ENCODE data around the gene AP5M1.
"Not testable (repeated sequence)": the region's sequence is repeated elsewhere in the genome, so short reads cannot be mapped to it uniquely, and the experiment has no call there.

AP5M1 gene

DNA sequence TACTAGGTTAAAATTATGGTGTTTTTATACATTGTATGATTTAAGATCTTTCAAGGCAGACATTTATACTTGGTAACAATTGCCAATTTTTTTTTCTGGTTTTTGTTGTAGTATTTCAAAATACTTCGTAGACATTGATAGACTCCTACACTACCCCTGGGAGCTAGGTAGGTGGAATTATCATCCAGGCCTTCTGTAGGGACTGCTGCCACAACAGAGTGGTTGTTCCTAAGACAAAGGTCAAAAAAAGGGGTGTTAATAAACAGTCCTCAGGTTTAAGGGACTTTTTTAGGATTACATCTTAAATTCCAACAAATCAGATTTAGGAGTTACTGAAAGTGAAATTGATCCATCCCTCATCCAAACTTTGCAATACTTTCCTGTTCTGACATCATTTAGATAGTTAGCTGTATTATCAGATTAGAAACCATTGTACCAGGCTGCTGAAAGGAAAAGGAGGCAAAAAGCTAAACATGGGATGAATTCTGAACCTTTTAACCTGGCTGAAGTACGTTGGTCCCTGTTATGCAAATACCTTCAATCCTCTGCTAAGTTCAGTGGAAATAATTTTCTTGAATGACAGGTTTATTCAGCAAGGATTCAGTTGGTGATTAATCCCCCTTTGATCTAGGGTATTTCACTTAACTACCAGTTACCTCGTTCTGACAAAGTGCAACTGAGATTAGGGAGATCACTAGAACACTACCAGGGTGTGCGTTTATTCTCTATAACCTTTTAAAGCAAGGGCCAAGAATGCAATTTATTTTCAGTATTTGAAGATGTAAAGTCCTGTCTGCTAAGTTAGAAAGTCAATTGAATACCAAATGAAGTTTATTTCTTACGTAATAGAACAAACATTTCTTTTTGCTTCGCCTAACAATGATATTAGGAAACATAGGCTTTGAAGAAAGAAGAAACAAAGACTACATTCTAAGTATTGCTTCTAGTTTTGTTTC, 23.2 kb downstream of the AP5M1 start:
- DNase-seq (ENCODE audit: low read depth) = no peak

DNA sequence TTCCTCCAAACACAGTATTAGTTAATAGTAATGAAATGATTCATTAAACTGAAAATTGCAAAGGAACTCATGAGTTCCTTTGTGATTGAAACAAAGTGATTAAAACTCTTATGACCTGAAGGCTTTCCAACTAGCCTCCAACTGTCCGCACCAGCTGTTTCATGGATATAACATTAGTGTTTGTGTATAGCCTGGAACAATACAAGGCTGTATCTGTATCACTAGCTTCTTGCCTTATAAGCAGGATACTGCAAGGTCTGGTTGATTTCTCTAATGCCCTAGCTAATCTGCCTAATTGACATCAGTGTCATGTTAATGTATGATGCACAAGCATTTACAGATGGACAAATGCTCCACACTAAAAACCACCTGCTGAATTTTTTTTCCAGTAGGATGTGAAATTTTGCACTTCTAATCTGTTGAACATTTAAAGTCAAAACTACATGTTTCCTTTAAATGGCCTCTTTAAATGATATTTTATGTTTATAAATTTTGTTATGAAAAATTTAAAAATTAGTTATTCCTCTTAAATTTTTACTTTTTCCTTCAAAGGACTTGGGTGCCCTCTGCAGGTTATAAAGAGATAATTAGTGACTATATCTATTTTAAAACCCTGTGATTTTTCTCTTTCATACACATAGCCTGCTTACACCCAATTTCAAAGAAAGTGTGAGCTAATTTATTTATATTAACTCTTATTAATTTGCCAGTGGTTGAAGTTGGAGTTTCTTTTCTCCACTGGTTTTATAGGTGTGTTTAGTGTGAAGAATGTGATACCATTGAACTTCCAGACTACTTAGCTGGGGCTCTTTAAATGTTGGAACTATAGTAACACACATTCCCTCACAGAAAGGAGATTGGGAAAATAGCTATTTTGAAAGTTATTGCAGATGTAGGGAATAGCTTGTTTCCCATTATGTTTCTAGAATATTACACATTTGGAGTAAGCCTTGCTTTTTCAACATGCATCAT, 25.4 kb downstream of the AP5M1 start:
- no peak for DNase-seq (ENCODE audit: low read depth)

DNA sequence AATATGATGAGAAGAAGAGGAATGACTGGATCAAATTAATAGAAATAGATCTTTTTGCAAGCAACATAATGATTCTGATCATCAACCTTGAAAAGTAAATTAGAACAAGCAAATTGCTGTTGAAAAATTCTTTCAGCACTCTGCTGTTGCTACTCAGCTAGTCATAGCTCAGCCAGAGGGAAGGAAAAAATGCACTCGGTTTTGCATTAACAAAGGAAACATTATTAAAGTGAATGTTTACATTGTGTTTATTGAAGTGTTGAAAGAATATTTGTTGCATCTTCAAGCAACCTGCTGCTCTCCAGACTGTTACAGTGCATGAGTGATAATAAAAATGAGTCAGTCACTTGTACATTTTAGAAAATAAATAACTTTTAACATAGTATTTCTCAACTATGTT, 26.5 kb downstream of the AP5M1 start:
- DNase-seq (ENCODE audit: low read depth) = no peak

DNA sequence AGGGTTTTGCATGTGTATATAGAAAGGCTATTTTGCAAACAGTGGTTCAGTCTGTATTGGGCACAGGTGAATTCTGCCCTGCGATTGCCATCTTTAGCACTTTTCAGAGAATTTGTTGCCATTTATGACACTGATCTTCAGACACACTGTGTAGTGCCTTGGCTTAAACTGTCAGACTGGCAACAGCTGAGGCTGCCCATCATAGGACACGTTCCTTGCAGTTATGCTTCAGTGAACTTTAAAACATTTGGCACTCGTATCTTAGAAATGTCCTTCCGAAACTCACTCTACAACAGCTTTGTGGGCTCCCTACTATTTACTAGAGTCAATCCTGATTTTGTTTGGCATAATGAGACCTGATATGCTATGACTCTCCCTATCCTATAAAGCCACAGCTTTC, 29.1 kb downstream of the AP5M1 start:
- DNase-seq (ENCODE audit: low read depth) = no peak

DNA sequence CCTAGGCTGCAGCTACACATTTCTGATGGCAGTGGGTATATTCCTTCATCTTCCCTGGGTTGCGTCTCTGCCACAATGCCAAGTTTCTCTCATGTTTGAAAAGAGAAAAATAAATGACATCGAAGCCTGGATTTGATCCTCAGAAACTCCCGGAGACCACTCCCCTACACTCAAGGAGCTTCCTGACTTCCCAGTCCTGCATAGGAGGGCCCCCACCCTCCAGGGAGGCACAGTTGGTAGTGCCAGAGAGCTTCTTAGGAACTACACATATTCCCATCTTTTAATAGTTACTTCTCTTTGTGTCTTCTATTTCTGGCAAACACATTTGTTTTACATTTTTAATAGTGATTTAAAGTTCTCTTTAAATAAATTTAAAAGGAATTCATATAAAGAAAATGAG, 30.7 kb downstream of the AP5M1 start:
- no peak for DNase-seq (ENCODE audit: low read depth)

DNA sequence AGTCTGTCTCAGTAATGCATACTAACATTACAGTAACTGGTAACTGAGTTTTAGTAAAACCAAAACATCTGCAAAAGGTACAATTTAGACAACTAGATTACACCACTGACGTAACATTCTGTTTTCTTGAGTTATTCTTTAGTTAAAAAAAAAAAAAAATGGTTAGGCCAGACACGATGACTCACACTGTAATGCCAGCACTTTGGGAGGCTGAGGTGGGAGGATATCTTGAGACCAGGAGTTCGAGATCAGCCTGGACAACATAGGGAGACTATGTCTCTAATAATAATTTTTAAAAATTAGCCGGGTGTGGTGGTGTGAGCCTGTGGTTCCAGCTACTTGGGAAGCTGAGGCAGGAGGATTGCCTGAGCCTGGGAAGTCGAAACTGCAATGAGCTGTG, 34.1 kb downstream of the AP5M1 start:
- no peak for DNase-seq (ENCODE audit: low read depth)

DNA sequence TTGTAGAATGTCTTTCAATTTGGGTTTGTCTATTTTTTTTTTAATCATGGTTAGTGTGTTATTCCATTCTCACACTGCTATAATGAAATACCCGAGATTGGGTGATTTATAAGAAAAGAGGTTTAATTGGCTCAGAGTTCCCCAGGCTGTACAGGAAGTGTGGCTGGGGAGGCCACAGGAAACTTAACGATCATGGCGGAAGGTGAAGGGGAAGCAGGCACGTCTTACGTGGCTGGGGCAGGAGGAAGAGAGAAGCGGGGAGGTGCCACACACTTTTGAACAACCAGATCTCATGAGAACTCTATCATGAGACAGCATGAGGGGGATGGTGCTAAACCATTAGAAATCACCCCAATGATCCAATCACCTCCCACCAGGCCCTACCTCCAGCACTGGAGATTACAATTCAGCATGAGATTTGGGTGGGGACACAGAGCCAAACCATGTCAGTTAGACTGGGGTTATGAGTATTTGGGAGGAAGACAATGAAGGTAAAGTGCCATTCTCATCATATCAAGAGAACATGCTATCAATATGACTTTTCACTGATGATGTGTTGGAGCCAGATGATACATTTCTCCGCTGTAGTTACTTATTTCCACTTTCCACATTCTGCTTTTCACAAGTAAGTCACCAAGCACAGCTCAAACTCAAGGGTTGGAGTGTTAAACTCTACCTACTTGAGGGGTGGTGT, 45.8 kb downstream of the AP5M1 start:
- DNase-seq (ENCODE audit: low read depth) = no peak

DNA sequence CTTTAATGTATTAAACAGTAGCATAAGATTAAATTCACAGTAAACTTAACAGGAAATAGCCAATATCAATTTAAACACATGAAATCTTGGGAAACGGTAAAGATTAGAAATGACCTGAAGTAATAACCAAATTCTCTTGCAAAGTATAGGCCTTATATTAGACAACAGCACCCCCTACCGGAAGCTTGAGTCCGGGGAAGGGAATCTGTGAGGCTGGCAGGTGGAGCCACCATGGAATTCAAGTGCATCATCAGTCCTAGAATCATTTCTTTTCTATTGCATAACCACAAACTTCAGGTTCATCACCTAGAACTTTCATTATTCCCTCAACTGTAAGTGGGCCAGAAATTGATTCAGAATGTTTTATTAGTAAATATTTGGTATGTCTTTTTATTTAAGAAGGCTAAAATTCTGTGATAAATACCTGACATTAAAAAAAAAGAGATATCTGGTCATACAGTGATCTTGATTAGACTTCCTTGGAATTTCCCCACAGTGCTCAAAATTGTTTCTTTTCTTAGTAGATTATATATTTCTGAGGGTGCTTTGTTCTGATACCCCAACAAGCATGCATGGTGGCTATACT, 48.6 kb downstream of the AP5M1 start:
- DNase-seq (ENCODE audit: low read depth) = peak; percentile 54

DNA sequence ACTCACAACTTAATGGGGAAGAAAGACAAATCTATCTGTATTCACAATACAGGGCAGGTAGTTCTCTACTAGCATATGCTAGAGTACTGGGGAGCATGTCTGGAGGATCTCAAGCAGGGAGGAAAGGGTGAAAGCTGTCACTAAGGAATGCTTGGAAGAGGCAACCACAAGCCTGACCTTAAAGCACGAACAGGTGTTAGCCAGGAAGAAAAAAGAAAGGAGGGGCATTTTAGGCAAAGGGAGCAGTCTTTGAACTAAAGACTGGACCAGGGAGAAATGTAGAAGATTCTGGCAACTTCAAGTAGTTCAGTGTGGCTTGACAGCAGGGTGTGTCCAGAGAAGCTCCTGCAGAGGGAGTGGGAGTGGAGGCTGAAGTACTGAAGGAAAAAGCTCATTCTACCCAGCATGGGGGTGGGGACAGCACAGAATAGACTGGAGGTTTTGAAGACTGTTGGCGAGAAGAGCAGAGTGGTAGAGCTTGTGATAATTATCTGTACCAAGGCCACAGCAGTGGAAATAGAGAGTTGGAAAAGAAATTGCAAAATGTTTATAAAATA, 50.9 kb downstream of the AP5M1 start:
- no peak for DNase-seq (ENCODE audit: low read depth)

DNA sequence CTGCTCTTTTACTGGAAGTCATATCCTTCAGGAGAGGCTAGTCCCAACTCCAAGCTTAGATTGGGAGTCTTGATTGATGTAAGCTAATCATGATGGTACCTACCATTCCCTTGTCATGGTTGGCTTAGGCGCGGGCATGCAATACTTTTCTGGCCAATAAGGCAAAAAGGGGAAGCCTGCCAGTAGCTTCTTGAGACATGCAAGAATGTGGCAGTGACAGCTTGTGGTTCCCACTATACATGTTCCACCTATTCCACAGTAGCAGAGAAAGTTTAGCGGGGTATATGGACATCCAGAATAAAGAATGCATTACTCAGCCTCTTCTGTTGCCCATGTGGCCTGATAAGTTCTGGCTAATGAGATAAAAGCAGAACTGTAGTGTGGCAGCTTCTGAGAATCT, 55.0 kb downstream of the AP5M1 start:
- no peak for DNase-seq (ENCODE audit: low read depth)

DNA sequence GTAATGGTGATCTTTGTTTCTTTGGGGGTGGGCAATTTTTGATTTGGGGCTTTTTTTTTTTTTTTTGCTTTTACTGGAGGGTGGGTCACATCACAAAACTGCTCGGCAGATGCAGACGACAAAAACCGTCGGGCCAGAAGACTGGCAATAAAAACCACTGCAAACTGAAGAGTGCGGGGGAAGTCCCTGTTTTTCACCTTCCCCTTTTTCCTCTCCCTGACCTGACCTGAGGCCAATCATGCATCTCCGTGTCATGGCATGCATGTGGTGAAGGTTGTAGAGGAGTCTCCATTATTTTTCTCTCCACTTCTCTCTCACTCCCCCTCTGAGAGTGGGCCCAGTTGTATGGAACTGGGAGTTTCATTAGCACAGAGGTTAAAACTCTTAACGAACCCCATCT, 57.5 kb downstream of the AP5M1 start:
- no peak for DNase-seq (ENCODE audit: low read depth)

DNA sequence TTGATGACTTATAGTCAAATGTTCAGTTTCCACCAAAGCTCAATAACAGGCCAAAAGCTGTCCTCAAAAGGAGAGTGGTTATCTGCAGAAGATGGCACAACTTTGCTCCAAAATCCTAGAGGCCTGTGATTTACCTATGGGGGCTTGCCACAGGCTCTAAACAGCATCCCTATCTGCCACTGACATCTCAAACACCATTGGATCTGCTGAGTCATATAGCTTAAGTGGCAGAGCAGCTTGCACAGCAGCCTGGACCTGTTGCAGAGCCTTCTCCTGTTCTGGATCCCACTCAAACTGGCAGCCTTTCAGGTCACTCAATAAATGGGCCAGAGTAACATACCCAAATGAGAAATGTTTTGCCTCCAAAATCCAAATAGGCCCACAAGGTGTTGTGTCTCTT, 61.1 kb downstream of the AP5M1 start:
- no peak for DNase-seq (ENCODE audit: low read depth)

DNA sequence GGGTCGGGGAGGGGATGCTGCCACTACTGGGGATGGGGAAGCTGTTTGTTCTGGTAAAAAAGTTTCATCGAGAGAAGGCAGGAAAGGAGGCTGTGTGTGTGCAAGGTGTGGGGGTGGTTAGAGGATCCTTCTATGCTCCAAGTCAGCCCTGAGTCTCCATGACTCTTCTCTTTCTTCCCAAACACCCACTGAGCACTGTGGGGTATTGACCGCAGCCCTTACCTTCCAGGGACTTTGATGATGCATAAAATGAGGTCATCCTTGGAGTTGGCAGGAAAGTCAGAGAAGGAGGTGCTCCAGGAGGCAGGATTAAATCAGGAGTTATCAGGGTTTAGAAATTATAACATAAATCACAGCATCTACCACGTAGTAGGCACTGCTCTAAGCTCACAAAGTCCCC, 63.7 kb downstream of the AP5M1 start:
- not testable (repeated sequence) for DNase-seq (ENCODE audit: low read depth)

DNA sequence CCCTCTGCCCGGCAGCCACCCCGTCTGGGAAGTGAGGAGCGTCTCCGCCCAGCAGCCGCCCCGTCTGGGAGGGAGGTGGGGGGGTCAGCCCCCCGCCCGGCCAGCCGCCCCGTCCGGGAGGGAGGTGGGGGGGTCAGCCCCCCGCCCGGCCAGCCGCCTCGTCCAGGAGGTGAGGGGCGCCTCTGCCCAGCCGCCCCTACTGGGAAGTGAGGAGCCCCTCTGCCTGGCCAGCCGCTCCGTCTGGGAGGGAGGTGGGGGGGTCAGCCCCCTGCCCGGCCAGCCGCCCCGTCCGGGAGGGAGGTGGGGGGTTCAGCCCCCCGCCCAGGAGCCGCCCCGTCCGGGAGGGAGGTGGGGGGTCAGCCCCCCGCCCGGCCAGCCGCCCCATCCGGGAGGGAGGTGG, 65.0 kb downstream of the AP5M1 start:
- not testable (repeated sequence) for DNase-seq (ENCODE audit: low read depth)

DNA sequence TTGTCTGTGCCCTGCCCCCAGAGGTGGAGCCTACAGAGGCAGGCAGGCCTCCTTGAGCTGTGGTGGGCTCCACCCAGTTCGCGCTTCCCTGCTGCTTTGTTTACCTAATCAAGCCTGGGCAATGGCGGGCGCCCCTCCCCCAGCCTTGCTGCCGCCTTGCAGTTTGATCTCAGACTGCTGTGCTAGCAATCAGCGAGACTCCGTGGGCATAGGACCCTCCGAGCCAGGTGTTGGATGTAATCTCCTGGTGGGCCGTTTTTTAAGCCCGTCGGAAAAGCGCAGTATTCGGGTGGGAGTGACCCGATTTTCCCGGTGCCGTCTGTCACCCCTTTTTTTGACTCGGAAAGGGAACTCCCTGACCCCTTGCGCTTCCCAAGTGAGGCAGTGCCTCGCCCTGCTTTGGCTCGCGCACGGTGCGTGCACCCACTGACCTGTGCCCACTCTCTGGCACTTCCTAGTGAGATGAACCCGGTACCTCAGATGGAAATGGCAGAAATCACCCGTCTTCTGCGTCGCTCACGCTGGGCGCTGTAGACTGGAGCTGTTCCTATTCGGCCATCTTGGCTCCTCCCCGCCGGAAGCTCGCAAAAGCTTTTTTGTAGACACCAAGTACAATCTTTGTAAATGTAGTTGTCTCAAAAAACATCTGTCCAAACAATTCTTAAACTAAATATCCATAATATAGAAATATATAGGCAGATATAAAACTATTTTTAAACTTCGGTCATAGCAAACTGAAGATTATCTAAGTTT, 75.0 kb downstream of the AP5M1 start:
- DNase-seq (ENCODE audit: low read depth) = not testable (repeated sequence)

DNA sequence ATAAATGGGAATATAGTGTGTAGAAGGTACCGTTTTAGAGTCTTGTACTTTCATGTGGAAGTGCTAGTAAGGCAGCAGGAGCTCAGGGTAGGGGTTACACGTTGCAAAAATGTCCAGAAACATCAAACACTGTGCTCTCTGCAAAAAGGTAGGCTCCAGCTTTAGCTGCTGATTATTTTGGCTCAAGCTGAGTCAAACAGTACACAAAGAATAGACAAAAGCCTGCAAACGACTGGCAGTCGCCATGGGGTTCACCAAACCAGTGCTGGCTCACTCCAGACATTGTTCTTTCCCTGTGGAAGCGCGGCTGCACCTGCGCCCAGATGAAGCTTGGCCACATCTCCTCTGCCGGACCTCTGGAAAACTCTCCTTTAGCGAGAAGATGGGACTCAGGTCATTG, 76.3 kb downstream of the AP5M1 start:
- DNase-seq (ENCODE audit: low read depth) = no peak

DNA sequence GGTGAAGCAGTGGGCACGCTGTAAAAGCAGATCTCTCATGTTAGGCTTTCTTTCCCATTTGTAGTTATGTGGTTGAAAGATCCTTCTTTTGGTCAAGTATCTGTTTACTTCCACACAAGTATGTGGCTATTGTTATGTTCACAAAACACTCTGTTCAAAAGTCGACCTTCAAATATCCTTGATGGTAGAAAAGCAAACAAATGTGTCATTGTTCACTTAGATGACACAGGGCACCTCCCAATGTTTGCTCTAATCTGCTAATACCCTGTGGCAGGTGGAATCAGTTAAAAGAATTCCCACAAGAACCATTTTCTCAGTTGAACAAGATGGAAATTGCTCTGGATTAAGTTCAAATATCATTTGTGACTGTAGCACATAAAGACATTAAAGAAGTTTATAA, 78.0 kb downstream of the AP5M1 start:
- no peak for DNase-seq (ENCODE audit: low read depth)

Measured in fibroblast of the conjunctiva (primary cell).